ENCODE measurements around the gene OSCAR. TPM values are rescaled to one million over a fixed set of nuclear protein-coding genes. Genes with fewer than 3 reads are reported as not detected.
A peak's percentile ranks its signal among the peaks of the same experiment; 100 is the strongest.

OSCAR gene
- total and polyA plus RNA-seq, 2 of the 13 experiments (the other 11 are each of a cell fraction or from before 2014, with no cell fraction given), result 1.9 TPM; not detected in 1

GRCh38 chr19:54115109-54116063 lies 14.8 kb upstream of the OSCAR start, which contains the start of the genes PRPF31 and TFPT (continued):
- TF ChIP-seq CSRNP1 (CRISPR knock-in tag; IDR thresholded peaks at IDR 0.05) (no peak), POLR2AphosphoS5 (IDR thresholded peaks at IDR 0.05; ENCODE audit: low read depth, low read length) (peak; percentile 96), FIP1L1 (IDR thresholded peaks at IDR 0.05; ENCODE audit: borderline replicate concordance, insufficient read depth, low read depth, low read length) (peak; percentile 66; the same call in 1 of the 2 replicates), STAT5B (CRISPR knock-in tag; IDR thresholded peaks at IDR 0.05) (no peak; the same call in 1 of the 2 replicates), SIX4 (CRISPR knock-in tag; IDR thresholded peaks at IDR 0.05) (no peak; the same call in 1 of the 2 replicates), ZFP82 (CRISPR knock-in tag; IDR thresholded peaks at IDR 0.05; ENCODE audit: borderline replicate concordance) (peak; percentile 80; the same call in 1 of the 2 replicates), NBN (conservative IDR thresholded peaks at IDR 0.05) (no peak), ISL2 (CRISPR knock-in tag; IDR thresholded peaks at IDR 0.05) (peak; percentile 52), ZNF550 (CRISPR knock-in tag; IDR thresholded peaks at IDR 0.05; ENCODE audit: borderline replicate concordance) (no peak), SNAPC5 (CRISPR knock-in tag; IDR thresholded peaks at IDR 0.05; ENCODE audit: borderline replicate concordance) (no peak), DDIT3 (CRISPR knock-in tag; IDR thresholded peaks at IDR 0.05) (no peak), RARA (CRISPR knock-in tag; IDR thresholded peaks at IDR 0.05) (peak; percentile 35; the same call in 1 of the 2 replicates), SIX1 (CRISPR knock-in tag; IDR thresholded peaks at IDR 0.05; ENCODE audit: borderline replicate concordance) (no peak; the same call in 1 of the 2 replicates), ZNF577 (CRISPR knock-in tag; IDR thresholded peaks at IDR 0.05; ENCODE audit: borderline replicate concordance, low read depth) (0 out of 2 replicates have a peak, but pooled peaks have one; percentile 46), NFRKB (IDR thresholded peaks at IDR 0.05) (no peak), ZMYM3 (CRISPR knock-in tag; IDR thresholded peaks at IDR 0.05) (no peak; the same call in 1 of the 2 replicates), ZNF546 (CRISPR knock-in tag; conservative IDR thresholded peaks at IDR 0.05) (0 out of 2 replicates have a peak, but pooled peaks have one; percentile 37), ZNF558 (CRISPR knock-in tag; IDR thresholded peaks at IDR 0.05; ENCODE audit: borderline replicate concordance) (0 out of 2 replicates have a peak, but pooled peaks have one; percentile 48), TEF (CRISPR knock-in tag; IDR thresholded peaks at IDR 0.05) (no peak), HOXA9 (CRISPR knock-in tag; IDR thresholded peaks at IDR 0.05; ENCODE audit: borderline replicate concordance) (no peak), ZBTB37 (CRISPR knock-in tag; IDR thresholded peaks at IDR 0.05) (no peak), NCOA1 (CRISPR knock-in tag; IDR thresholded peaks at IDR 0.05) (no peak), HCFC1 (IDR thresholded peaks at IDR 0.05; ENCODE audit: low read depth, low read length) (peak; percentile 92), SUZ12 (IDR thresholded peaks at IDR 0.05; ENCODE audit: low read depth, low read length) (peak; percentile 94)
